ENCODE data around the gene RHOF.

The RHOF gene

GRCh38 chr12:121804417-121805111 is 11.1 kb upstream of the RHOF start:
- DNase-seq (ENCODE audit: low read depth in 2 of 2), result no peak

DNA sequence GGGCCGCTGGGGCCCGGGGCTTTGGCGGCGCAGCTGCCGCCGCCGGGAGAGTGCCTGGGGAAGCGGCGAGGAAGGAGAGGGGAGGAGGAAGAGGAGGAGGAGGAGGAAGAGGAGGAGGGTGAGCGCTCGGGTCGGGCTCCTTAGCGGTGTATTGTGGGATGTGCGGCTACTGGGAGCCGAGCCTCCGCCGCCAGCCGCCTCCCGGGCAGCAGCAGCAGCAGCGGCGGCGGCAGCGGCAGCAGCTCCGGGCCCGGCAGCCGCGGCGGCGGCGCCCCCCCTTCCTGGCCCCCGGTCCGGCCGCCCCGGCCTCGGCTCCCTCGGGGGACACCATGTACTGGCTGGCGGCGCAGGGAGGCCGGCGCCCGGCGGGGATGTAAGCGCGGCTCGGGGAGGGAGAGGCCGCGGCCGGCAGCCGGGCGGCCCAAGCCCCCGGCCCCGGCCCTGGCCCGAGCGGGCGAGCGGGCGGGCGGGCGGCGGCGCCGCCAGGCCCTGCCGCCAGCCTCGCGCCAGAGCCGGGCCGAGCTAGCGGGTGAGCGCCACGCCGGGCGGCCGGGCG is 10.5 kb upstream of the RHOF start, which contains the start of gene SETD1B:
TSS of gene SETD1B (plus strand) at position 149 of the 556 bp plus-strand sequence. CDS start 729 bp downstream, outside the sequence.
- DNase-seq (ENCODE audit: low read depth in 2 of 2), result no peak

- DNase-seq (ENCODE audit: low read depth in 2 of 2), result peak; percentile 67 to 78
Measured at GRCh38 chr12:121802843-121803698, 9.6 kb upstream of the RHOF start.

DNA sequence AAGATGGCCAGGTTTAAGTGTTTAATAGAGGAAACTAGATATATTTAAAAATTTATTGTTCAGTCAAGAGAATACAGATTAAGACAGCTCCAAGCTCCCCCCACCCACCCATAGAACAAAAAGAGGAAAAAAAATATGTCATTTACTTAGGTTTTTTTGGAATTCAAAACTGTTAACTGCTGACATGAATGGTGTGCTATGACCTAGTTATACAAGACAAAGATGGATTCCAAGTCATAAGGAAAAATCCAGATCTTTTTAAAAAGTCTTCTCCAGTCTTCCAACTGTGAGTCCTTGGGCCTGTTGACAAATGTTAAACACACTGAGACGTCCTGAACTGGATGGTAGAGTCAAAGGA is 9.0 kb upstream of the RHOF start:
- no peak for DNase-seq (ENCODE audit: low read depth in 2 of 2)

DNA sequence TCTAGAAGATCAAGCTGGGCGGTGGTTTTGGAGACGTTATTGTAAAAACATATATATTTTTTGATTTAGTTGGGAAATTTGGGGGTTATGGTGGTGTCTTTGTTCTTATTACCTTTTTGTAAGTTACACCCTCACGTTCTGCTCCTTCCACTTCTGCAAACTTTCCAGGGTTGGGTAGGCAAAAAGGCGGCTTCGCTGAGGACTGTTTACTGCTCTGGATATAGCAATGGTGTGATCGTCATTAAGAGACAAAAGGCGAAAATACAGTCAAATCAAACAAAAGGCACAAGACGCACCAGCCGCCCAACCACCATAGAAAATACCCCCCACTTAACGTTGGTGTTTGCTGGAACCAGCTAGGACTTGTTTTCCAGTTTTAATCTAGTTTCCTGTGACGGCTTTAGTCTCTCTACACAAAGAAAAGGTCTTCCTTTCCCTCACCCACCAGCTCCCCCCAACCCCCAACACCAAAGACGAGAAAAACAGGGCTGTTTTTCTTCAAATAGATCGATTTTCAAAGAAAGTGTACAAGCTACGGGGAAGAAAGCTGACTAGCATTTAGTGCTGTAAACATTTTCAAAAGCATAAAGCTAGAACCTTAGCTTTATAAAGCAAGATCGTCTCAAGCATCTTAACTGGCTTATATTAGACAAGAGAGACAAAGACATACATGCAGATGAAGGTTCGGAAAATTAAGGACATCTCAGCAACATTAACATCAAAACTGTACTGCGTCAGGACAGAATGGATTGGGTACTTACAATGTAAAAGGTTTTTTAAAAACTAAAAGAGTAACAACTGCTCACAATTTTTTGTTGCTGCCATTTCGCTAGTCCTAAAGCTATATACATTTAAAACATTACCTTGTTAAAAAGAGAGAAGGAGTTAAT is 8.4 kb upstream of the RHOF start:
- no peak for DNase-seq (ENCODE audit: low read depth in 2 of 2)

- DNase-seq (ENCODE audit: low read depth in 2 of 2), result no peak
Measured at GRCh38 chr12:121800694-121801594, 7.5 kb upstream of the RHOF start.

GRCh38 chr12:121799842-121800693 is 6.6 kb upstream of the RHOF start:
- DNase-seq (ENCODE audit: low read depth in 2 of 2), result peak in 1 of 2 donors; percentile 72

DNA sequence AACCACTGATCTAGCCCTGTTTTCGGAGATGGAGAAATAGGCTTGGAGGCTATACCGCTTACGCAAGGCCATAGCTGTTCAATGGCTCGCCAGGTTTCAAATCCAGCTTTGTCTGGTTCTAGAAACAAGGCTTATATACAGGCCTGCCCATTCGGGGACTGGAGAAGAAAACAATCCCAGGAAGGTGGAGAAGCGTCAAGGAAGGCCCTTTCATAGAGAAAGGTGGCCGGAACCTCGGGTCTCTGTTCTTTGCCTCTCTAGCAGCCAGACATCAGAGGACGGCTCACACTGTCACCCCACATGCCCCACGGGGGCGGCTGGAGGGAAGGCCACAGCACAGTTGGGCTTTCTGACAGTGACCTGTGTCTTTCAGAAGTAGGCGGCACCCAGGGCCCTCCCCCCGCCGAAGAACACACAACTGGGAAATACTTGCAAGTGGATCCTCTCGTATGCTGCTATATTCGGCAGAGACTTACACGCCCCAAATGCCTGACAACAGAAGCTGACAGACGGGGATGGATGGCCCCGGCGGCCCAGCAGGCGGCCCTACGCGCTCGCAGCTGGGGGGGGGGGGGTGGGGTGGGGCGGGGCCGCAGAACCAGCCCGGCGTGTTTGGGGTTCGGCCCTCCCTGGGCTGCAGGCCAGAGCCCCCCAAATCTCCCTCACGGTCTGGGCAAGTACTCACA is 5.8 kb upstream of the RHOF start:
- no peak for DNase-seq (ENCODE audit: low read depth in 2 of 2)

GRCh38 chr12:121798787-121799155 is 5.3 kb upstream of the RHOF start:
- no peak for DNase-seq (ENCODE audit: low read depth in 2 of 2)

- DNase-seq (ENCODE audit: low read depth in 2 of 2), result no peak
Measured at GRCh38 chr12:121797937-121798786, 4.7 kb upstream of the RHOF start.

DNA sequence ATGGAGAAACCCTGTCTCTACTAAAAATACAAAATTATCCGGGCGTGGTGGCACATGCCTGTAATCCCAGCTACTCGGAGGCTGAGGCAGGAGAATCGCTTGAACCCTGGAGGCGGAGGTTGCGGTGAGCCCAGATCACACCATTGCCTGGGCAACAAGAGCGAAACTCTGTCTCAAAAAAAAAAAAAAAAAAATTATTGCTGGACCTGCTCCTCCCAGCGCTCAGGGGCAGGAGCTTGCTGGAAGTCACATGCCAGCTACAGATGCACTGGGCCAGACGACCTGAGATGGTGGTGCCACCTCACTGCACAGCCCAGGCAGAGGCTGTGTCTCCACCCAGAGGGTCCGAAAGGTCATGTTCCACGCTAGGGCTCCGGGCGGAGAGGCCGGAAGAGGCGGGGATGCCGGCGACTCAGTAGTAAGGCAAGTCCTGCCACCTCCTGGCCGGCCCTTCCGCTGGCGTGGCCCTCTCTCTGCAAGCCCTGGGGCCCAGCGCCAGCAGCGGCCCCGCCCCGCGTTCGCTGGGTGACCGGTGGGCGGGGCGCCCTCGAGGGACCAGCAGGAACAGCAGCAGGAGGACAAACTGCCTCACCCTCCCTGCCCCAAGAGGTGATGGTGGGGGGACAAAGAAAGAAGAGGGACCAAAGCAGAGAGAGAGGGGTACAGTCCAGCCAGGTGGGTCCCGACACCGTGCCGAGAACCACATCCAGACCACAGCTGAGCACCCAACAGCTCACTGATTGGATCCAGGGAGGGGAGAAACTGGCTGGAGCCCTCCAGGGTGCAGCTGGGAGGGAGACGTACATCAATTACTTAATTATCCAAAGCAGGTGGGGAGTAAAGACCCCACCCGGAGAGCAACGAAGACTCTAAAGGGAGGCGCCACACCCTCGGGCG is 3.6 kb upstream of the RHOF start:
- no peak for DNase-seq (ENCODE audit: low read depth in 2 of 2)

- peak in 1 of 2 donors; percentile 78 for DNase-seq (ENCODE audit: low read depth in 2 of 2)
Measured at GRCh38 chr12:121795034-121795968, 1.8 kb upstream of the RHOF start.

DNA sequence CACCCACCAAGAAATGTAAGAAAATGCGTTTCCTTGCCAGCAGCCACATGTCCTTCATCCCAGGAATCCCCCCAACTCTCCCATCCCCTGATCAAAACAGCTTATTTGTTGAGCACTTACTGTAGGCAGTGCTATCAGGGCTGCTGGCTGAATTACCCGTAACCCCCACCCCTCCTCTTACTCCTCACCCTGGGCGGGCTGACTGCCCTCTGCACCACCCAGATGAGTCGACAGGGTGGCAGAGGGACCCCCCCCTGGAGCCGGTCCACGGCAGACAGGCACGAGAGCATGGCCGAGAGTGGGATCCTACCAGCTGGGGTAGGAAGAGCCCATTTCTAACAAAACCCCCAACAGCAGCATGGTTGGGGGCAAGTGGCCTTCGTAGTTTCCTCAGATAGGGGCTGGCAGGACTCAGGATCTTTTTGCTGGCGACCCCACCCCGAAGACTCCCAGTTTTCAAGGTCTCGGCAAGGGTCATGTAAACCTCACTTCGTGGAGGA is 1.1 kb upstream of the RHOF start:
- no peak for DNase-seq (ENCODE audit: low read depth in 2 of 2)

DNA sequence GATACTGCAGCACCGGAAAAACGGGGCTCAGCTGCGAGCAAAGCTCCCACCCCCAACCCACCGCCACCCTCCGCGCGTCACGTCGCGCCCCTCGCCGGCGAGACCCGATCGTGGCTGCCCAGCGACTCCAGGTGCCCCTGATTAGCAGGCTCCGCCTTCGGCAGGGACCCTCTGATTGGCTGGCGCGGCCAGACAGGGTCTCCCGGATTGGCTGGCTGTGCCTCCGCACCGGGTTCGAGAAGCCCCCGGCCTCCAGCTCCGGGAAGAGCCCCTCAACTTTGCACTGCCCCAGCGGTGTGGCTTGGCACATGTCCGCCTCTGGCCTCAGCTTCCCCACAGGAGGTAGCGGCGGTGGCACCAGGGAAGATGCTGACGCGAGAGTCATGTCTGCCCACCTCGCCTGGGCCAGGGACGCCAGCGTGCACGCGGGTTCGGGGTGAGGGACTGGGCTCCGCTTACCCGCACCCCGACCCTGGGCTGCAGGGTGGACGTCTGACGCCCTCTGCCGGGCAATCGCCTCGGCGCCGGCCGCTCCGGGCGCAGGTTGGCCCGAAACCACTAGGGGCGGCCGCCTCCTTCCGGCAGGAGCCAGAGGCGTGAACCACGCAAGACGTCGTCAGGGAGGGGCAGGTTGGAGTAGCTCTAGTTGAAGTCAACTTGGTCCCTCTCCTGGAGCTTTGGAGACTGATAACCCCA is 498 bp upstream of the RHOF start:
- DNase-seq (ENCODE audit: low read depth in 2 of 2), result peak; percentile 89 to 91
